AG09309 (cell line): Measurements from ENCODE around the gene VAPB.

ENCODE experiments used
- DNase-seq: peaks from one replicate; pipeline ENCODE4 v3.0.0-alpha.2; 2010; ENCODE audit warnings: low read depth
- H3K4me3 ChIP-seq: 2 replicates; pipeline ENCODE4 v1.5.1; 2011; ENCODE audit warnings: mild to moderate bottlenecking, low read depth, low read length, moderate library complexity; ENCODE audit not compliant: control insufficient read depth
- TF ChIP-seq, protein P1 (sequence below): IDR thresholded peaks from 2 replicates; pipeline ENCODE4 v1.5.1; 2011; ENCODE audit warnings: mild to moderate bottlenecking, low read depth, low read length, inconsistent platforms; ENCODE audit not compliant: insufficient read depth, control insufficient read depth; ENCODE audit errors: missing control alignments

The VAPB gene

DNA sequence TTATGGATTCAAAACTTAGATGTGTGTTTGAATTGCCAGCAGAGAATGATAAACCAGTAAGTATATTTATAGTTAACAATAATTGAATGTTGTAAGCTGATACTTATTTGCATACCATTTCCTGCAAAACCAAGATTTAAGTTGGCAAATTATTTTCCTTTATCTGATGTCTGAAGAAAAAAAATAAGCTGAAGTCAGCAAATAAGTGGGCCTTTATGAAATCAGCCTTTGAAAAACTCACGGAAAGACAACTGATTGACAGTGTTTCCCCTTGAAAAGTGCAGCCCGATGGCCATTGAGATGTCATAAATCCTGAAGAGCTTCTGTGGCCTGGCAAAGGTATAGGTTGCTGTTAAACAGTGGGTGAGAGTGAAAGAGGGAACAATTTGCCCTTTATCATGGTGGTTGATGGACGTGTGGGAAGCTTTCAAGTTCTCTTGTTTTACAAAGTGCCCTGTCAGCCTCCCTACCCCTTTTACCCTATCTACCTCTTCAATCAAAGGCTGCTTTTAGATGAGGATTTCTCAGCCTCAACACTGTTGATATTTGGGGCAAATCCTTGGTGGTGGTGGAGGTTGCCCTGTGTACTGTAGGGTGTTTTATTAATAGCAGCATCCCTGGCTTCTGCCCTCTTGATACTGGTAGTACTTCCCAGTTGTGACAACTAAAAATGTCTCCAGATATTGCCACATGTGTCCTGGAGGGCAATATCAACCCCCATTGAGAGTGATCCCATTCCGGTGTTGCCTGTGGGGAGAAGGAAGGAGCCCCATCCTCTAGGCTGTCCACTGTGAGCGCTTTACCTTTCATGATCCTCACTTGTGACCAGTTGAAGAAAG lies 50.2 kb downstream of the VAPB start:
- DNase-seq: no peak
- TF ChIP-seq, protein P1, sequence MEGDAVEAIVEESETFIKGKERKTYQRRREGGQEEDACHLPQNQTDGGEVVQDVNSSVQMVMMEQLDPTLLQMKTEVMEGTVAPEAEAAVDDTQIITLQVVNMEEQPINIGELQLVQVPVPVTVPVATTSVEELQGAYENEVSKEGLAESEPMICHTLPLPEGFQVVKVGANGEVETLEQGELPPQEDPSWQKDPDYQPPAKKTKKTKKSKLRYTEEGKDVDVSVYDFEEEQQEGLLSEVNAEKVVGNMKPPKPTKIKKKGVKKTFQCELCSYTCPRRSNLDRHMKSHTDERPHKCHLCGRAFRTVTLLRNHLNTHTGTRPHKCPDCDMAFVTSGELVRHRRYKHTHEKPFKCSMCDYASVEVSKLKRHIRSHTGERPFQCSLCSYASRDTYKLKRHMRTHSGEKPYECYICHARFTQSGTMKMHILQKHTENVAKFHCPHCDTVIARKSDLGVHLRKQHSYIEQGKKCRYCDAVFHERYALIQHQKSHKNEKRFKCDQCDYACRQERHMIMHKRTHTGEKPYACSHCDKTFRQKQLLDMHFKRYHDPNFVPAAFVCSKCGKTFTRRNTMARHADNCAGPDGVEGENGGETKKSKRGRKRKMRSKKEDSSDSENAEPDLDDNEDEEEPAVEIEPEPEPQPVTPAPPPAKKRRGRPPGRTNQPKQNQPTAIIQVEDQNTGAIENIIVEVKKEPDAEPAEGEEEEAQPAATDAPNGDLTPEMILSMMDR: no peak
- no peak overlapping the region for H3K4me3 ChIP-seq

DNA sequence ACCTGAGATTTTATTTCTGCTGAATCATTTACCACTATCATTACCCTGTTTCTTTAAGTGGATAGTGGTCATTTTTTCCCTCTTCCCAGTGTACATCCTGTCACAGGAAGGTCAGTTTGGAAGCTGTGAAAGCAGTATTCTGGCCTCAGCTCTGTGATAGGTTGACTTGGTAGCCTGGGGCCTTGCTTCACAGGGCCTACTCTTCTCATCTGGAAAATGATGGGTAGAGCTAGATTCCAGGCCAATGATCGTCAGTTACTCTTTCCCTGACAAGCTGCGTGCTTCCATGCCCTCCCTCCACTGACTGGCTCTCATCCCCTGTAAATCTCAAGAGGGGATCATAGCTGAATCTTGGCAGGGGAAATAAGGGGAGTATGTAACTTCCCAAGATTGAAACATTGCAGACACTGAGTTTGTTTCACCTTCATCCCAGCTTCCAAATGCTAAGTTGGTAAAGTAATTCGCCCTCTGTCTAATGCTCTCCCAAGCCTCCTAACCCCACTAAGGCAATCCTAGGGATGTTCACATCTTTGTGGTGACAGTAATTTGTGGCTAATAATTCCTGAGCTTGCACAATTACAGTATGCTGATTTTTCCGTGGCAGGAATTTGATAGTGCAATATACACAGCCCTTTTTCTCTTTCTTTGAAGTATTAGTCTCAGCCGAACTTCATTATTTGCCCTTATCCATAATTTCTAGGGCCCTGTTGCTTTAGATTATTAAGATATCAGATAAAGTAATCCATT lies 51.2 kb downstream of the VAPB start:
- no peak for DNase-seq
- no peak overlapping the region for H3K4me3 ChIP-seq
- TF ChIP-seq, protein P1: no peak

DNA sequence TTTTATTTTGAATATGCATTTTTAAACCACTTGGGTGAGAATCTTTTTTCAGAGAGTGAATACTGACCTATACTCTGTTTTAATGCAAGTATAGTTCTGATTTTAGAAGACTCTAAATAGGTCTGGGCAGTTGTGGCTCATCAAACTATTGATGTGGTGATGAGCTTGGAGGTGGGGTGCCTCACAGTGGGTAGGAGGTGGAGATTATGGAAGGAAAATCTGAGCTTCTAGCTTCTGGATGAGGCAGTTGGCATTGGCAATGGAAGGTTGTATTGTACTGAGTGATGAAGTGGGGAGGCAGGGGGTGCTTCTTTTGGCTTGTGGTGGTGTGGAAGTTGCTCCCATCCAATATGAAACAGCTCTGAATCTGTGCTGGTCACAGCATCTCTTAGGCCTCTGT lies 52.7 kb downstream of the VAPB start:
- DNase-seq: no peak
- TF ChIP-seq, protein P1: no peak
- no peak overlapping the region for H3K4me3 ChIP-seq

DNA sequence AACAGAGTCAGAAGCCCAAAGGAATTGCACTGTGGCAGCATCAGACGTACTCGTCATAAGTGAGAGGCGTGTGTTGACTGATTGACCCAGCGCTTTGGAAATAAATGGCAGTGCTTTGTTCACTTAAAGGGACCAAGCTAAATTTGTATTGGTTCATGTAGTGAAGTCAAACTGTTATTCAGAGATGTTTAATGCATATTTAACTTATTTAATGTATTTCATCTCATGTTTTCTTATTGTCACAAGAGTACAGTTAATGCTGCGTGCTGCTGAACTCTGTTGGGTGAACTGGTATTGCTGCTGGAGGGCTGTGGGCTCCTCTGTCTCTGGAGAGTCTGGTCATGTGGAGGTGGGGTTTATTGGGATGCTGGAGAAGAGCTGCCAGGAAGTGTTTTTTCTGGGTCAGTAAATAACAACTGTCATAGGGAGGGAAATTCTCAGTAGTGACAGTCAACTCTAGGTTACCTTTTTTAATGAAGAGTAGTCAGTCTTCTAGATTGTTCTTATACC lies 55.8 kb downstream of the VAPB start:
- no peak overlapping the region for H3K4me3 ChIP-seq
- TF ChIP-seq, protein P1: no peak
- no peak for DNase-seq

DNA sequence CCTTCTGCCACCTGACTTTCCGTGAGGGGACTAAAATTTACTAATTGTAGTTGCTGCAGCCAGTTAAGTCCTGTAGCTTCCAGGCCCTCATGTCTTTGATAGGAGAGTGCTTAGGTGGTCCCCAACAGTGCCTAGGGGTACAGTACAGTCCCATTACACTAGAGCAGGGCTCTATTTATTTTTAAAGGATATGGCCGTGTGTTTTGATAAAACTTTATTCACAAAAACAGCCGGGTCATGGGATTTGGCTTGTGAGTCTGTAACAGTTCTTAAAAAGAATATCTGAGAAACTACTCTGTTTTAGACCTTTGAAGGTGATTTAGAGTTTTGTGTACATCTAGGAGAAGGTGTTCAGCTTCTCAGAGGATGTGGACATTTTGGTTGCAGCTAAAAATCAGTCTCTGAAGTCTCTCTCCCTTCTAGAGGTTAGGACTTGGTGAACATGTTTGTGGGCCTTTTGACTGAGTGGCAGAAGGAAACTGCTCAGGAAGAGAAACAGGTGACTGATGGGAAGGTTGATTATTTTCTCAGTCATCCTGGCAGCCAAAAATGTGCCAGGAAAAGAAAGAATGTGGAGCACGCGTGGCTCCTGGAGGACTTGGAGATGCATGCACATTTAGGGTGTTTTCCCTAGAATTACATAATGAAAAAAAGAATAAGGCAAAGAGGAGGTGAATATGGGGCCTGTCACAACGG lies 57.4 kb downstream of the VAPB start:
- TF ChIP-seq, protein P1: no peak
- no peak for DNase-seq
- H3K4me3 ChIP-seq: no peak overlapping the region

DNA sequence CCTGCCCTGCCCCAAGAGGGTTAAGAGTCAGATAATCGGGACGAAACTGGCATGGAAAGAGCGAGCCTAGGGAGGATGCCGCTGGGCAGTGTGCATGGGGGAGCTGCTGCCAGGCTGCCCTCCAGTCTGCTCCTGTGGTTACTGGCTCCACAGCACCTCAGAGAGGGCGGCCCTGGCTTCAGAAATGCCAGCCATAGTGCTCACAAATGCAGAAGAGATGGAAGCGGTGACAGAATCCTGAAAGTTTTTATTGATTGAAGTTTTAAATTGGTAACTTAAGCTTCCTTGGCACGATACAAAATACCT lies 57.9 kb downstream of the VAPB start:
- no peak overlapping the region for H3K4me3 ChIP-seq
- no peak for DNase-seq
- TF ChIP-seq, protein P1: no peak
